Stimulated activated CD4-positive, alpha-beta T cell treated with anti-CD3 and anti-CD28 coated beads, Interleukin-15, amount 100 ng/mL, for 48 hours (primary cell): ENCODE results near the gene FKBP1B.
"Not testable (repeated sequence)": the region's sequence is repeated elsewhere in the genome, so short reads cannot be mapped to it uniquely, and the experiment has no call there.

Source experiments
- DNase-seq, 2 donors: peaks; one replicate each; pipeline ENCODE4 v3.0.0-alpha.2; 2020; ENCODE audit warnings: low read depth in 2 of 2

The FKBP1B gene

DNA sequence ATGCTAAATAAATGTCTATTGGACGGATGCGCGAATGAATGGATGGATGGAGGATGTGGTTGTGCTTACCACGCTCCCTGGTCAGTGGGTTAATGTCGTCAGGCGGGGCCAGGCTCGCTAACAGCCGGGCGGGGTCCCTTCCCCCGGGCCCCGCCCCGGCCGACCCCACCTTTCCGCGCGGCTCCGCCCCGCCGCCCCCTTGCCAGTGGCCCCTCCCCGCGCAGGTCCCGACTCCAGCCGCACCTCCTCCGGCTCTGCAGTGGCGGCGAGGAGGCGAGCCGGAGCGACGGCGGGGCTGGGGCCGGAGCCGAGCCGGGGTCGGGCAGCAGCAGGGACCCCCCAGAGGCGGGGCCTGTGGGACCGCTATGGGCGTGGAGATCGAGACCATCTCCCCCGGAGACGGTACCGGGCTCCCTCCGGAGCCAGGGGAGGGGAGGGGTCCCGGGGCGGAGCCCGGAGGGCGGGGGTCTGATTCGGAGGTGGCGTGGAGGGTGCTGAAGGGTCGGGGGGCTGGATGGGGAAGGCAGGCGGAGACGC, at the start of gene FKBP1B:
Gene FKBP1B, plus strand, starts transcription at position 257 of the 537 bp plus-strand sequence. Its CDS starts 109 bp downstream, at position 366.
- DNase-seq: peak; percentile 13 to 53

DNA sequence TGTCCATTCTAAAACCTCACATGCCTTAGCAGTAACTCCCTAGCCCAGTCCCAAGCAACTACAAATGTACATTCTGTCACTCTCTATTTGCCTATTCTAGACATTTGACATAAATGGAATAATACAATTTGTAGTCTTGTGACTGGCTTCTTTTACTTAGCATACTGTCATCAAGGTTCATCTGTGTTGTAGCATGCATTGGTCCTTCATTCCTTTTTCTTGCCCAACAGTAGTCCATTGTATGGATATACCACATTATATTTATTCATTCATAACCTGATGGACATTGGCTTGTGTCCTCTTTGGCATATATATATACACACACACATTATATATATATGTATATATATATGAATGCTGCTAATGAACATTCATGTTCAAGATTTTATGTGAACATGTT, 41.8 kb upstream of the FKBP1B start:
- no peak for DNase-seq

DNA sequence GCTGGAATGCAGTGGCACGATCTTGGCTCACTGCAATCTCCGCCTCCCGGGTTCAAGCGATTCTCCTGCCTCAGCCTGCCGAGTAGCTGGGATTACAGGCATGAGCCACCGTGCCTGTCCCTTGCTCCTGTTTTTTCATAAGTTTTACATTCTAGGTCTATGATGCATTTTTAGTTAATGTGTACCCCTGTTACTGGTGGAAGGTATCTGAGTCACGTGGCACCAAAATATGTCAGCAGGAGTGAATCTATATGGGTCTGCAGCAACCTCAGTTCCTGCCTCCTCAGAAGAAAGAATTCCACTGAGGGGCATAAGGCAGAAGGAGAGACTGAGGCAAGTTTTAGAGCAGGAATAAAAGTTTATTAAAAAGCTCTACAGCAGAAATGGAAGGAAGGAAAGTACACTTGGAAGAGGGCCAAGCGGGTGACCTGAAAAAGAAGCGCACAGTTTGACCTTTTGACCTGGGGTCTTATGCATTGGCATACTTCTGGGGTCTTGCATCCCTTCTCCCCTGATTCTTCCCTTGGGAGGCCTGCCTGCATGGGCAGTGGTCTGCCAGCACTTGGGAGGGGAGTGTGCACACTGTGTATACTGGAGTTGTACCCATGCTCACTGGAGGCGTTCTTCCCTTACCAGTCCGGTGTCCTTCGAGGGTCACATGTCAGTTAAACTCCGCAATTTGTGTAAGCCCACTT, 40.7 kb upstream of the FKBP1B start:
- no peak for DNase-seq

DNA sequence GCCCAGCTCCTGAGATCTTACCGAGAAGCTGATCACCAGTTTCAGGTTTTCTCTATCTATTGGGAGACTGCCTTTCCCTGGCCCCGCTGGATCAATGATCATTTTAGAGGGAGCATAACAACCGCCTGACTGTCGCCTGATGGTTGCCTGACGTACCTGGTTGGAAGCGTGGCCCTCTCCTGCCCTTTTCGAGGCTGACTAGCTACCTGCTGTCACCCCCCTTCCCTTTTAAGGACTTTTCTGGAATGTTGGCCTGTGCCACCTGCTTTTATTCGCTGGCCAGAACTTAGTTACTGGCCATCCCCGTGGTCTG, 40.2 kb upstream of the FKBP1B start:
- no peak for DNase-seq

DNA sequence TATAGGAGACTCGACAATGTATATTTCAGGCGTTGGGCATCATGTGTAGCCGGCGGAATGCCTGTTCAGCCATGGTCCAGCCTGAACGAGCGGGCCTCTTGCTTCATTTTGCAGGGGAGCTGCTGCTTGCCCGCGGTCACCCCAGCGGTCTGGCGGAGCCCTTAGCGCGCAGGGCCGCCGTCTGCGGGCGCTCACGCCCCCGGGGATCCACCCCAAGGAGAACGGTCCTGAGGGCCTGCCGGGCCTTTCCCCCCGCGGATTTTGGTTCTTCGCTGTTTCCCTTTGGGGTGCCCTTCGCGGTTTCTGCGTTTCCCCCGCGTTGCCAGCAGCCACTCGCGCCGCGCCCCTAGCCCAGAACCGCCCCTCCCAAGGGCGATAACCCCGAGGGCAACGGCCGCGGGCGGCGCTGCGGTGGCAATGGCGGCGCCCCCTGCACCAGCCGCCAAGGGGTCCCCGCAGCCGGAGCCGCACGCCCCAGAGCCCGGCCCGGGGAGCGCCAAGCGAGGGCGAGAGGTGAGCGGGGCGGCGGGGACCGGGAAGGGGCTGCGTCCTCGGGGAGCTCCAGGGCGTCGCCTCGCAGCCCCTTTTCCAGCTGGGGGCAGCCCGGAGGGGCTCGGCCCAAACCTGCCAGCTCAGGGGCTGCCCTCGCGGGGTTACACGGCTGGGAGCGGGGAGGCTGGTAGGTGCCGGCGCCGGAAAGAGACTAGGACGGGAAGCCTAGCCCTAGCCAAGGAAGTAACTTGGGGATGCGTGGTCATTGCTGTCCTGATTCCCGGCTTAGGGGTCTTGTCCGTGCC, 39.7 kb upstream of the FKBP1B start, which contains the start of gene MFSD2B:
Gene MFSD2B, plus strand, starts transcription at position 406 of the 797 bp plus-strand sequence. Its CDS starts 12 bp downstream, at position 418.
- DNase-seq: no peak

DNA sequence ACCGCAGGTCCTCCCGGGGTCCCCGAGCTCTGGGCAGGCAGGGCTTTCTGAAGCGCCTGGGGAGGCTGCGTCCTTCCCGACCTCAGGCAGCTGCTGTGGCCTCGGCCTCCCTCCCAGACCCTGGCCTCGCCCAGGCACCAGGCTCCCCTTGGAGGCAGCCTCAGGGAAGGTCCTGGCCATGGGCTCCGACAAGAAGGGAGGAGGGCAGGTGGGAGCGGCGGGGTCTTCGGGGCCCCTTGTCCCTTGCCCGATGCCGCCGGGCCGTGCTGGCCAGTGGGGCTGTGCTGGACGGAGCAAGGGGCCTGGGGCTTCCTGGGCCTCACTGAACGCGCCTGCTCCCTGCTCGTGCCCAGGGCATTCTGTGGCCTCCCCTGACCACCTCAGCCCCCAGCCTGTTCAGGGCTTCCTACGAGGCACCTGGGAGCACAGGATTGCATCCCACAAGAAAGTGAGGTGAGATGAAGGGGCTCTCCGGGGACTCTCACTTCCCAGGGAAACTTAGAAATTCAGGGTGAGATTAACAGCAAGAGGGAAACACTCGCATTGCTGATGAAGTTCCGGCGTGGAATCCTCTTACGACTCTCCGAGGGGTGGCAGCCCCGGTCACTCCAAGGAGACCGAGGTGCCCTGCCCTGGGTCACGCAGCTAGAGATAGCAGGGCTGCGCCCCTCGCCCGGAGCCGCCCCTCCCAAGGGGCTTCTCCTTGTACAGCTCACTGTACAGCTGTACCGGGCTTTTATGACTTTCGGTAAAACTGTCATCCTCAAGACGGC, 38.9 kb upstream of the FKBP1B start:
- no peak for DNase-seq

DNA sequence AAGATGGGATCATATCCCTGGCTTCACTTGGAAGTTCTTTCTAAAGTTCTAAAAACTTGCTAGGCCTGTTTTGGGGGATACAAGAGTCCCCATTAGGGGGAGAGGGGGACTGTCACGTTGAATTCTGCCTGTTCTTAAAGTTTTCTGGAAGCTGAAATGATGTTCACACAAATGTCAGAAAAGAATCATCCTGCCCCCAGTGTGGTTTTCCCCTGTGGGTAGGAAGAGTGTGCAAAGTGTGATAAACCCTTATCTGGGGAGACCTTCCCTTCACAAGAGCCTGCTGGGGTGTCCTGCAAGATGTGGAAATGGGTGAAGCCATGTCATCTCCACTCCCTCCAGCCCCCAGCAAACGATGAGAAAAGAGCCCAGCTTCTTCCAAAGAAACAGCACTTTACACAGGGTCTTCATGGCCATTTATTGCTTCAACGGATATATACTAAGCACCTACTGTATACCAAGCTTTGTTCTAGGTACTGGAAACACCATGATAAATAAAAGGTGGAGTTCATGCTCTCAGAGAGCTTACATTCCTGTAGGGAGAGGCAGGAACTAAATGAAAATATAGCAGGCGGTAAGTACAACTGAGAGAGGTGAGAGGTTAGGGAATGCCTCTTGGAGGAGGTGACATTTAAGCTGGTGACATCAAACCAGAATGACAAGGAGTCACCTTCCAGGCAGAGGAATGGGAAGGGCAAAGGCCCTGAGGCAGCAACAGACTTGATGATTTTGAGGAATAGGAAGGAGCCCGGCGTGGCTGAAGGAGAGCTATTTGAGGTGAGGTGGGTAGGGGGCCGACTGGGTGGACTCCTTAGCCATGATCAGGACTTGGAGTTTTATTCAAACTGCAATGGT, 38.1 kb upstream of the FKBP1B start:
- DNase-seq: no peak

DNA sequence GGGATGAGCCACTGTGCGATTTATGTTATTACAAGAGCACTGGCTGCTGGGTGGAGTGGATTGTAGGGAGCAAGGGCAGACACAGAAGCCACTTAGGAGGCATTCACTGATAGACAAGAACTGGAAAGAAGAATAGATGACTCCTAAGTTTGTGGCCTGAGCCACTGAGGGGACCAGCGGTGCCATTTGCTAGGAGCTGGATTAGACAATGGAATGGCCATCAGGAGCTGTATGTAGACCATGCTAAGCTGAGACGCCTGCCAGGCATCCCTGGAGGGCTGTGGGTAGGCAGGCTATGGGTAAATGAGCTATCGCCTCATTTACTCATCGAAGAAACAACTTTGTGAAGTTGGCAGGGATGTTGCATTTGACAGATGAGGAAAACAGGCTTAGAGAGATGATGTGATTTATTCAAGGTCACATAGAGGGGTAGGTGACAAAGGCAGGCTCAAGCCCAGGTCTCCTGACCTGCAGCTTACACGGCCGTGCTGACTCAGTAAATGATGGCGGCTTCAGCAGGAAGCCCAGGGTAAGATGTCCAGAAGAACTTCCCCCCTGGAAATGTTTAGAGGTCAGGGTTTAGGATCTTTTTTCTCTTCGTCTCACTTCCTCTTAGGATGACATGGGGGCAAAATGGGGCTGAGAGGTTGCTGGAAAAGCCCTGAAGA, 36.9 kb upstream of the FKBP1B start:
- no peak for DNase-seq

DNA sequence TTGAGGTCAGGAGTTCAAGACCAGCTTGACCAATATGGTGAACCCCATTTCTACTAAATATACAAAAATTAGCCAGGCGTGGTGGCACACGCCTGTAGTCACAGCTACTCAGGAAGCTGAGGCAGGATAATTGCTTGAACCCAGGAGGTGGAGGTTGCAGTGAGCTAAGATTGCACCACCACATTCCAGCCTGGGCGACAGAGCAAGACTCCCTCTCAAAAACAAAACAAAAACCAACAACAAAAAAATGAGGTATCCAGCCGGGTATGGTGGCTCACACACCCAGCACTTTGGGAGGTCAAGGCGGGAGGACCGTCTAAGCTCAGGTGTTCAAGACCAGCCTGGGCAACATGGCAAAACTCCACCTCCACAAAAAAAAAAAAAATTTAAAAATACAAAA, 34.6 kb upstream of the FKBP1B start:
- DNase-seq: not testable (repeated sequence)

DNA sequence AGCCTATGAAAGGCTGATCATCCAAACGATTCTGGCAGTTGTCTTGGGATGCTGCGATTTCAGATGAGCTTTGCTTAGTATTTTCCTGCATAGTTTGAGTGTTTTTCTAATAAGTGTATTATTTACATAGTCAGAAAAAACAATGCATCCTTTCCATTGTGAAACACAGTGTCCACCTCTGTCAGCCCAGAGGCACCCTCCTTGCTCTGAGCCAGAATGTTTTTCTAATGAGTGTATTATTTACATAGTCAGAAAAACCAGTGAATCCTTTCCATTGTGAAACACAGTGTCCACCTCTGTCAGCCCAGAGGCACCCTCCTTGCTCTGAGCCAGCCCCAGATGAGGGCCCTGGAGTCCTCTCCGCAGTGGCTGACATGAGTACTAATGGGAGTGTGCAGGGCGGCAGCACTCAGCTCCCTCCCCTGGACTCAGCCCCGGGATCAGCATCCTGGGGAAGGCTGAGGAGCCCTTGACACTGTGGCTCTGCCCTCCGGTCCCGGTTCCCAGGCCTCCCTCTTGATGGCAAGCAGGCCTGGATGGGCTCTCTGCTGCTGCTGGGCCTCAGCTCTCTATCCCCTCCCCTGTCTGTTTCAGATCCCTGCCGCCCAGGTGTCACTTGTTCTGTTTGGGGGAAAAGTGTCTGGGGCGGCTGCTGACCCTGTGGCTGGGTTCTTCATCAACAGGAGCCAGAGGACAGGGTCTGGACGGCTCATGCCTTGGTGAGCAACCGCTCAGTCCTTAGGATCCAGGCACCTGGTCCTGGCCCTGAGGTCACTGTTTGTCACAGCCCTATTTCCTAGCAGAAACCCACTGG, 33.8 kb upstream of the FKBP1B start:
- no peak for DNase-seq

DNA sequence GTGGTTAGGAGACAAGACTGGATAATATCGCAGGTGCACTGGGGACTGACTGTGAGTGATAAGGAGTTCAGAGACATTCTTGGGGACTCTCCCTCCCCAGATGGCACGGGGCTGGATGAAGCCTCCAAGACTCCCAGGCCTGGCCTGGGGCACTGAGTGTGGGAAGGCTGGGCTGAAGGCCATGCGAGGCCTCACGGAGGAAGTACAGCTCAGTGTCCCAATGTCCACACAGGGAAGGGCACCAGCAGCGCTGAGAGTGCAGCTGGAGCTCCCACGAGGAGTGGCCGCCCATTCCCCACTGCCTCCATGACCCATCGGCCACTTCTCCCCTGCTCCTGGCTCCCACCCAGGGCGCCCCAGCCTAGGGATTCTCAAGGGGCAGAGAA, 33.2 kb upstream of the FKBP1B start:
- no peak for DNase-seq

DNA sequence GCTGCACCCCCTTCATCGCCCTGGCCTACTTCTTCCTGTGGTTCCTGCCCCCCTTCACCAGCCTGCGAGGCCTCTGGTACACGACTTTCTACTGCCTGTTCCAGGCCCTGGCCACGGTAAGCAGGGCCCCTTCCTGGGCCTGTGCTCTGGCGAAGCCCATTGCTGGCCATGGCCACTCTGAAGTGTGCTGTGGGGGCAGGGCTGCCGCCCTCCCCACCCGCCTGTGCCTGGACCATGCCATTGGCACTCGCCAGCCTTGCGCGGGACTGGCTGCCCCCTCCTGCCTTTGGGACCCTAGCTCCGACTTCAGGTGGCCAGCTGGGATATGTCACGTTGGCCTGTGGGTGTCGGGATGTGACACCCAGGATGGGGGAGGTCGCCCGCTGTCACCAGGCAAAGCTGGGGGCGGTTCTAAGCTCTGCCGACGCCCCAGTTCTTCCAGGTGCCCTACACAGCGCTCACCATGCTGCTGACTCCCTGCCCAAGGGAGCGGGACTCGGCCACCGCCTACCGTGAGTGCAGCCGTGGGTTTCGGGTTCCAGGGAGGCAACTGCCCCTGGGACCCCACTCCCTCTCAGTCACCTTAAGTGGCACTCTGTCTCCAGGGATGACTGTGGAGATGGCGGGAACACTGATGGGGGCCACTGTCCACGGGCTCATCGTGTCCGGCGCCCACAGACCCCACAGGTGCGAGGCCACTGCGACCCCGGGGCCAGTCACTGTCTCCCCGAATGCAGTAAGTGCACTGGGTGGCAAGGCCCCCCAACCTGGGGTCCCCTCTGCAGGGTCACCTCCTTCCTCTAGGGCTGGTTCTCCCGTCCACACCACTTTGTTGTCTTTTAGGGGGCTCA, 32.5 kb upstream of the FKBP1B start:
- DNase-seq: no peak

DNA sequence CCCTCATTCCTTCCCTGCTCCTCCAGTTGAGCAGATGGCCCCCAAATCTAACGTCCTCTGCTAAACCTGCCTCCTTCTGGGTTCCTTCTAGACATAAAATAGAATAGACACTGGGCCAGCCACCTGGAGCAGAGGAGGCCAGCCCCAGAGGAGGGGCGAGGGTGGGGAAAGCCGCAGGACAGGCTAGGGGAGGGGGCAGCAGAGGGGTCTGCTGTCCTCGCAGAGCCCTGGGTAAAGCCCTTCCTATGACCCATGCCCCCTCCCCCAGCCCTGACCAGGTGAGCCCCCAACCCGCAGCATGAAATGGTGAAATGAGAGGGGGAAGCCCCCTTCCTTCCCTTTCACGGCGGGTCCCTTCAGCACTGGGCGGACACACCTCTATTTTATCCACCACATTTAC, 31.8 kb upstream of the FKBP1B start:
- DNase-seq: no peak

DNA sequence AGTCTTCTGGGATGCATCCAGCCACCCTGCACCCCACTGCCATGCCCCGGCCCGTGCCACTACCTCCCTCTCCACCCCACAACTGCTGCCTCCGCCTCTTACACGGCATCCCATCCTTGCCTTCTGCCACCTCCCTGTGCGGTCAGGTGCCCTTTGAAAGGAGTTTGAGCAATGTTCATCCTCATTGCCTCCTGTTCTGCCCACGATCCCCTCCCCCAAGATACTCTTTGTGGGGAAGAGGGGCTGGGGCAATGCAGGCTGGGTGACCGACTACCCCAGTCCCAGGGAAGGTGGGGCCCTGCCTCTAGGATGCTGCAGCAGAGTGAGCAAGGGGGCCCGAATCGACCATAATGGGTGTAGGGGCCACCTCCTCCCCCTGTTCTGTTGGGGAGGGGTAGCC, 31.3 kb upstream of the FKBP1B start:
- no peak for DNase-seq

DNA sequence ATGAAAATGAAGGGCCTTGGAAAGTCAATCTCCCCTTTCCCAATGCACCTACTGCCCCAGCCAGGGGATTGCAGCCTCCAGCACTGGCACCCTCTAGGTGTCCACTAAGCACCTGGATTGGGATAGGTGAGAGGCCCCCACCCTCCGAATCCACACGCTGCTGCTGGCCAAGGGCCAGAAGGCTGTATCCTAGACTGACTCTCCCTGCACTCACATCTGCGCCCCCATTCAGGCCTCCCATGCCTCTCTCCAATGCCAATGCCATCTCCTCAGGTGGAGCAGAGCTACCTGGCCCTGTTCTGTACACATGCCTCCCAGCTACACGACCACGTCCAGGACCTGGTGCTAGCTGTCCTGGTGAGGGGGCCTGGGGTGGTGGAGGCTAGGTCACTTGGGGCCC, 29.8 kb upstream of the FKBP1B start:
- DNase-seq: no peak

DNA sequence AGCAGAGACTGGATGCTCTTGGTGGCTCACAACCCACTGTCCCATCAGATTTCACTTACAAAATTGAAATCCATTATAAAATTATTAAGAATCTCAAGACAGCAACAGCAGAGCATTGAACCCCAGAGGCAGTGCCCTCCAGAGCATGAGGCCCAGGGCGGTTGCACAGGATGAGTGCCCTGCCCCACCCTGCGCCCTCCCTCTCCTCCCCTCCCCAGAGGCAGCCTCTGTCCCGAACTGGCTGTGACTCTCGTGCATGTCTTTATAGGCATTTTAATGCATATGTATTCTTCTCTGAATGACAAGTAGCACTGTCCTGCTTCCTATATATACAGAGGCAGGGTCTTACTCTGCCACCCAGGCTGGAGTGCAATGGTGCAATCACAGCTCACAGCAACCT, 29.3 kb upstream of the FKBP1B start:
- no peak for DNase-seq

DNA sequence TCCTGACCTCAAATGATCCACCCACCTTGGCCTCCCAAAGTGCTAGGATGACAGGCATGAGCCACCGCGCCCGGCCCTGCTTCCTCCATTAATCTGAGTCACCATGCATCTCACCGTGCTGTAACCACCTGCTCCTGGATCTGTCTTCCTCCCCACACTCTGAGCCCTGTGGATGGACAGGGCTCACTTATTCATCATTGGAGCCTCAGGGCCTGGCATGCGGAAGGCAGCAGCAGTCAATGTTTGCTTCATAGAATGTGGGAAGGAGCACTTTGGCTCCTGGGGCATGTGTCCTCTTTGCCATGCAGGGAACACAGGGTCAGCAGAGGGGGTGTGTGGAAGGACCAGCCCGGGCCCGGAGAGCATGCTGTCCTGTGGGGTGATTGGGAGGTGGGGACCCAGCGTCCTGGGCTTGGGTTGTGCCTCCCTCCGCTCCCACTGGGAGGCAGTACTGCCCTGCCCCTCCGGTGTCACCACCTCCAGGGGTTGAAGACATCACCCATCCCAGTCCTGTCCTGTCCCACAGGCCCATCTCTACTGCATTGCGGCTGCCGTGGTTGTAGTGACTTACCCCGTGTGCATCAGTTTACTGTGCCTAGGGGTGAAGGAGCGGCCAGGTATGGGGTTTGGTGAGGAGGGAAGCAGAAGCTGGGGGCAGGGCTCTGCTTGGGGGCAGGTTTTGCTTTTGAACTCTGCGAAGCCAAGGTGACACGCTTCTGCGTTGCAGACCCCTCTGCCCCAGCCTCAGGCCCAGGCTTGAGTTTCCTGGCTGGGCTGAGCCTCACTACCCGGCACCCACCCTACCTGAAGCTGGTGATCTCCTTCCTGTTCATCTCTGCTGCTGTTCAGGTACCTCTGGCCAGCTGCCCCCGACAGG, 28.2 kb upstream of the FKBP1B start:
- peak in 1 of 2 donors; percentile 7 for DNase-seq
